PFSK-1 (cell line): ENCODE measurements around the gene CYP26B1.

Experiments
- POLR2AphosphoS5 ChIP-seq: IDR thresholded peaks from 2 replicates; pipeline ENCODE4 v1.6.1; 2012; ENCODE audit warnings: low read depth, mild to moderate bottlenecking, control low read depth, low read length, moderate library complexity
- REST ChIP-seq, 2 experiments: IDR thresholded peaks; 2 replicates each; pipeline versions ENCODE4 v1.6.1 to v1.8.0; 2011 to 2012; ENCODE audit warnings: low read depth in 2 of 2, low read length in 2 of 2, control low read depth in 1 of 2, inconsistent platforms in 1 of 2, mild to moderate bottlenecking in 1 of 2, moderate library complexity in 1 of 2; ENCODE audit not compliant: insufficient read depth in 1 of 2
- SIN3A ChIP-seq: IDR thresholded peaks from 2 replicates; pipeline ENCODE4 v1.6.1; 2012; ENCODE audit warnings: mild to moderate bottlenecking, low read length, moderate library complexity, borderline replicate concordance; ENCODE audit not compliant: insufficient read depth

- TF ChIP-seq POLR2AphosphoS5, result no peak
- TF ChIP-seq REST (IDR thresholded peaks at IDR 0.05; ENCODE audit: insufficient read depth in 1 of 2, low read depth in 2 of 2, low read length in 2 of 2), result no peak
- no peak for TF ChIP-seq SIN3A
These were observed 2.0 kb upstream of the CYP26B1 start for GRCh38 chr2:72149556-72150156.
